Testis (tissue), 2 donors: ENCODE data around the gene AIPL1.

Experiments used
- CTCF ChIP-seq, 3 experiments: fragments of 450-650 bp in 2 of 3; fragments of 200-600 bp in 1 of 3; sonication (generic) in 1 of 3; IDR thresholded peaks; one replicate each; pipeline ENCODE4 v1.5.1; 2016 to 2019; ENCODE audit warnings: antibody characterized with exemption in 3 of 3, mild to moderate bottlenecking in 2 of 3, moderate library complexity in 1 of 3
- POLR2A ChIP-seq: fragments of 450-650 bp; IDR thresholded peaks from one replicate; pipeline ENCODE4 v1.6.1; 2017; ENCODE audit warnings: antibody characterized with exemption, mild to moderate bottlenecking, moderate library complexity

- no peak for TF ChIP-seq CTCF (IDR thresholded peaks at IDR 0.05)
- no peak for TF ChIP-seq POLR2A
Measured at GRCh38 chr17:6444571-6445335, 9.8 kb upstream of the AIPL1 start.
